Neuronal stem cell (in vitro differentiated cells): ENCODE data around the gene OSER1.
A peak's percentile ranks its signal among the peaks of the same experiment; 100 is the strongest.

Experiments used
- DNase-seq: peaks from one replicate; pipeline ENCODE4 v3.0.0-alpha.2; 2013; ENCODE audit warnings: low spot score
- H2AFZ ChIP-seq: one replicate; pipeline ENCODE4 v1.6.1; 2013; ENCODE audit warnings: mild to moderate bottlenecking, low read length, inconsistent platforms
- H2AK5ac ChIP-seq: 2 replicates; pipeline ENCODE4 v1.6.1; 2013; ENCODE audit warnings: low read depth, mild to moderate bottlenecking, inconsistent platforms, low read length, moderate library complexity, mixed read lengths
- H2BK120ac ChIP-seq: 2 replicates; pipeline ENCODE4 v1.6.1; 2013; ENCODE audit warnings: low read depth, mild to moderate bottlenecking, inconsistent platforms, low read length, moderate library complexity, mixed read lengths
- H2BK12ac ChIP-seq: one replicate; pipeline ENCODE4 v1.6.1; 2013; ENCODE audit warnings: low read length, inconsistent platforms
- H2BK15ac ChIP-seq: 2 replicates; pipeline ENCODE4 v1.6.1; 2013; ENCODE audit warnings: mild to moderate bottlenecking, low read length, inconsistent platforms, mixed read lengths
- H2BK5ac ChIP-seq: one replicate; pipeline ENCODE4 v1.6.1; 2013; ENCODE audit warnings: inconsistent platforms, mild to moderate bottlenecking, low read length, moderate library complexity
- H3K14ac ChIP-seq: one replicate; pipeline ENCODE4 v1.6.1; 2013; ENCODE audit warnings: low read length, inconsistent platforms
- H3K18ac ChIP-seq: 2 replicates; pipeline ENCODE4 v1.6.1; 2013; ENCODE audit warnings: low read length, inconsistent platforms
- H3K23ac ChIP-seq: 2 replicates; pipeline ENCODE4 v1.6.1; 2013; ENCODE audit warnings: low read depth, mild to moderate bottlenecking, mixed read lengths, low read length, inconsistent platforms; ENCODE audit not compliant: poor library complexity
- H3K27ac ChIP-seq: replicated peaks from 3 replicates; pipeline ENCODE4 v1.5.1; 2013; ENCODE audit warnings: low read length, inconsistent platforms
- H3K27me3 ChIP-seq, 3 experiments: 2 replicates each; pipeline ENCODE4 v1.6.1; 2013; ENCODE audit warnings: low read length in 3 of 3, mild to moderate bottlenecking in 2 of 3, inconsistent platforms in 1 of 3, low read depth in 1 of 3, mixed read lengths in 1 of 3, moderate library complexity in 1 of 3; ENCODE audit not compliant: control insufficient read depth in 3 of 3, insufficient read depth in 3 of 3
- H3K36me3 ChIP-seq, 2 donors: replicated peaks in 1 of 2; 2 replicates each; pipeline ENCODE4 v1.6.1; 2013; ENCODE audit warnings: low read length in 2 of 2; ENCODE audit not compliant: control insufficient read depth in 2 of 2, insufficient read depth in 2 of 2
- H3K4ac ChIP-seq: 2 replicates; pipeline ENCODE4 v1.6.1; 2013; ENCODE audit warnings: inconsistent platforms, mild to moderate bottlenecking, low read length, moderate library complexity
- H3K4me1 ChIP-seq, 2 donors: 1 replicate in 1 of 2; 2 replicates in 1 of 2; pipeline ENCODE4 v1.6.1; 2013; ENCODE audit warnings: low read length in 2 of 2, low read depth in 1 of 2; ENCODE audit not compliant: control insufficient read depth in 2 of 2, insufficient read depth in 1 of 2
- H3K4me2 ChIP-seq: one replicate; pipeline ENCODE4 v1.6.1; 2013; ENCODE audit warnings: mild to moderate bottlenecking, low read length, inconsistent platforms; ENCODE audit not compliant: insufficient read depth, poor library complexity, severe bottlenecking
- H3K4me3 ChIP-seq, 2 donors: 2 replicates each; pipeline ENCODE4 v1.5.1; 2013; ENCODE audit warnings: low read length in 2 of 2, mild to moderate bottlenecking in 2 of 2, inconsistent platforms in 1 of 2, moderate library complexity in 1 of 2
- H3K79me1 ChIP-seq: one replicate; pipeline ENCODE4 v1.6.1; 2013; ENCODE audit warnings: low read depth, mild to moderate bottlenecking, inconsistent platforms, low read length, moderate library complexity
- H3K9ac ChIP-seq: one replicate; pipeline ENCODE4 v1.6.1; 2013; ENCODE audit warnings: mild to moderate bottlenecking, low read depth, low read length, inconsistent platforms; ENCODE audit not compliant: poor library complexity
- H3K9me3 ChIP-seq, 2 donors: replicated peaks in 1 of 2; 2 replicates each; pipeline versions ENCODE3 to v1.6.1; 2013; ENCODE audit warnings: low read length in 2 of 2, mild to moderate bottlenecking in 2 of 2, inconsistent platforms in 1 of 2, low read depth in 1 of 2, mixed read lengths in 1 of 2, moderate library complexity in 1 of 2; ENCODE audit not compliant: control insufficient read depth in 2 of 2, insufficient read depth in 1 of 2
- H4K8ac ChIP-seq: one replicate; pipeline ENCODE4 v1.6.1; 2013; ENCODE audit warnings: low read depth, mild to moderate bottlenecking, inconsistent platforms, low read length, moderate library complexity
- H4K91ac ChIP-seq: one replicate; pipeline ENCODE4 v1.6.1; 2013; ENCODE audit warnings: low read length, low read depth, mild to moderate bottlenecking, inconsistent platforms; ENCODE audit not compliant: poor library complexity
- WGBS, 2 donors: extraction: QIAGEN DNeasy Blood & Tissue Kit; methylation state at CpG; one replicate each; pipeline ENCODE4 v1.1.7; 2013; ENCODE audit warnings: missing lambda C conversion rate in 2 of 2, mixed read lengths in 1 of 2; ENCODE audit not compliant: insufficient read length in 2 of 2, insufficient replicate concordance in 1 of 2; ENCODE audit errors: extremely low coverage in 2 of 2; 5-methylcytosine and 5-hydroxymethylcytosine counted together

OSER1 gene

GRCh38 chr20:44224637-44225036 is 14.1 kb upstream of the OSER1 start:
- WGBS, 2 donors: no CpG with 5 or more reads among the region's 5 CpGs
- H2BK12ac ChIP-seq: no peak overlapping the region
- no peak overlapping the region for H4K91ac ChIP-seq
- no peak overlapping the region for H3K4me3 ChIP-seq
- no peak overlapping the region for H3K27ac ChIP-seq
- H2AK5ac ChIP-seq: no peak overlapping the region
- no peaks in the 10 kb centered on the region for H3K36me3 ChIP-seq
- no peaks in the 10 kb centered on the region for H3K27me3 ChIP-seq
- no peak overlapping the region for H3K4ac ChIP-seq
- H3K14ac ChIP-seq: no peak overlapping the region
- no peak overlapping the region for H4K8ac ChIP-seq
- no peaks in the 10 kb centered on the region for H3K79me1 ChIP-seq
- no peak overlapping the region for H3K9ac ChIP-seq
- peaks cover 0 to 3% of the 10 kb centered on the region in 2 donors for H3K4me1 ChIP-seq
- H2BK120ac ChIP-seq: no peak overlapping the region
- H2AFZ ChIP-seq: no peak overlapping the region
- H3K9me3 ChIP-seq: no peaks in the 10 kb centered on the region
- no peak overlapping the region for H3K18ac ChIP-seq
- no peak overlapping the region for H3K4me2 ChIP-seq
- H2BK5ac ChIP-seq: no peak overlapping the region
- H3K23ac ChIP-seq: no peak overlapping the region
- no peak overlapping the region for H2BK15ac ChIP-seq
- no peak for DNase-seq

DNA sequence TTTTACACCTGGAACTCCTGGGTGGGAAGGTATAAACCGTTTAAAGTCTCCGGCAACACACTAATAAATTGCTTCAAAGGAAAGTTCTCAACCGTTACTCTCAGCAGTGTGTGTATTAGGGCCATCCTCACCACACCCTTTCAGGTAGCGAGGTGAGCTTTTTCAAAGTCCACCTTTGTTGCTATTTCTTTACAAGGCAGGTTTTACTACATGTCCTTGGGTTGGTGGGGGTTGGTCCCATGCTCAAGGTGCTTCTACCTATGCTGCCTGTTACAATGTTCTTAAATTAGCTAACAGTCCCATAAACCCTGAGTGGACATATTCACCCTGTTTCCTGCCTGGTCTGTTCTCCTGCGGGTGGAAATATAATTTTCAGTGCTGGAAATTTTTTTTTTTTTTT is 13.2 kb upstream of the OSER1 start:
- H2BK5ac ChIP-seq: no peak overlapping the region
- peak overlapping the region; percentile 16 for H3K9ac ChIP-seq
- H2AFZ ChIP-seq: no peak overlapping the region
- no peak overlapping the region for H3K18ac ChIP-seq
- H4K8ac ChIP-seq: no peak overlapping the region
- H2AK5ac ChIP-seq: no peak overlapping the region
- peaks cover 0 to 11% of the 10 kb centered on the region in 2 donors for H3K4me1 ChIP-seq
- no peak overlapping the region for H3K4me3 ChIP-seq
- H3K14ac ChIP-seq: no peak overlapping the region
- H3K36me3 ChIP-seq: no peaks in the 10 kb centered on the region
- no peak overlapping the region for H3K27ac ChIP-seq
- DNase-seq: no peak
- H3K79me1 ChIP-seq: no peaks in the 10 kb centered on the region
- no peak overlapping the region for H2BK120ac ChIP-seq
- no peaks in the 10 kb centered on the region for H3K9me3 ChIP-seq
- no peak overlapping the region for H3K4ac ChIP-seq
- no peak overlapping the region for H4K91ac ChIP-seq
- H2BK12ac ChIP-seq: no peak overlapping the region
- H2BK15ac ChIP-seq: no peak overlapping the region
- WGBS, 2 donors: no CpG with 5 or more reads among the region's 5 CpGs
- no peak overlapping the region for H3K4me2 ChIP-seq
- H3K23ac ChIP-seq: no peak overlapping the region
- H3K27me3 ChIP-seq: no peaks in the 10 kb centered on the region

DNA sequence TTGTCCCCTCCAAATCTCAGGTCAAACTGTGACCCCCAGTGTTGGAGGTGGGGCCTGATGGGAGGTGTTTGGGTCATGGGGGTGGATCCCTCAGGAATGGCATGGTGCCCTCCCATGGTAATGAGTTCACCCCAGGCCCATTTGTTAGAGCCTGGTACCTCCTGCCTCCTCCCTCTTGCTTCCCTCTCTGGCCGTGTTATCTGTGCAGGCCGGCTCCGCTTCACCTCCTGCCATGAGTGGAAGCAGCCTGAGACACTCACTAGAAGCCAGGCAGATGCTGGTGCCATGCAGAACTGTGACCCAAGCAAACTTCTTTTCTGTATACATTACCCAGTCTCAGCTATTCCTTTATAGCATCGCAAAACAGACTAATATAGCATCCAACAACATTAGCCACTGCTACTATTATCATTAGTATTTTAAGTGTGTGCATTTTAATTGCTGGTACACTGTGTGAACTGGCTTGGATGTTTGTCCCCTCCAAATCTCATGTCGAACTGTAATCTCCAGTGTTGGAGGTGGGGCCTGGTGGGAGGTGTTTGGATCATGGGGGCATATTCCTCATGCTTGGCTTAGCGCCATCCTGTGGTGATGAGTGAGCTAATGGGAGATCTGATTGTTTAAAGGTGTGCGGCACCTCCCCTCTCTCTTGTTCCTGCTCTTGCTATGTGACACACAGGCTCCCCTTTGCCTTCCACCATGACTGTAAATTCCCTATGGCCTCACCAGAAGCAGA is 12.2 kb upstream of the OSER1 start:
- no peaks in the 10 kb centered on the region for H3K36me3 ChIP-seq
- H3K18ac ChIP-seq: no peak overlapping the region
- no peak overlapping the region for H2BK5ac ChIP-seq
- no peaks in the 10 kb centered on the region for H3K9me3 ChIP-seq
- H2BK12ac ChIP-seq: no peak overlapping the region
- no peak overlapping the region for H2AK5ac ChIP-seq
- H4K91ac ChIP-seq: no peak overlapping the region
- no peak overlapping the region for H4K8ac ChIP-seq
- no peak overlapping the region for H3K4ac ChIP-seq
- H3K9ac ChIP-seq: no peak overlapping the region
- H2BK15ac ChIP-seq: no peak overlapping the region
- H2AFZ ChIP-seq: no peak overlapping the region
- peaks cover 0 to 11% of the 10 kb centered on the region in 2 donors for H3K4me1 ChIP-seq
- no peak overlapping the region for H3K14ac ChIP-seq
- no CpG with 5 or more reads among the region's 7 CpGs for WGBS, 2 donors
- H3K4me3 ChIP-seq: no peak overlapping the region
- DNase-seq: no peak
- no peaks in the 10 kb centered on the region for H3K27me3 ChIP-seq
- H3K79me1 ChIP-seq: no peaks in the 10 kb centered on the region
- H3K27ac ChIP-seq: no peak overlapping the region
- H3K23ac ChIP-seq: no peak overlapping the region
- no peak overlapping the region for H2BK120ac ChIP-seq
- H3K4me2 ChIP-seq: no peak overlapping the region

DNA sequence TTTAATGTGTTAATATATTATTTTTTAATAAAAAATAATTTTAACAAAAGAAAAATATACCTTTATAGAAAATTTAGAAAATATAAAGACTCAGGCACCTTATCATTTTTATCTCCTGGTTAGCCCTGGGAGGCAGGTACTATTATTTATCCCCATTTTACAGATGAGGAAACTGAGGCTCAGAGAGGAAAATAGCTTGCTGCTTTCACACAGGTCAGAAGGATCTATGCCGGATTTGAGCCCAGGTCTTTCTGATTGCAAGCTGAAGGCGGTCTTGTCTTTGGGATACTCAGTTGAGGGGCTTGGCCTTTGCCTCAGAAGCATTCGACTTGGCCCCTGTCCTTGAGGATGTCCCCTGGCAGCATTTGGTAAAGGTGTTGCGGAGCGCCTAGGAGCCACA is 11.5 kb upstream of the OSER1 start:
- no peak overlapping the region for H3K9ac ChIP-seq
- H2BK12ac ChIP-seq: no peak overlapping the region
- H4K91ac ChIP-seq: no peak overlapping the region
- no peak overlapping the region for H2BK15ac ChIP-seq
- H2AK5ac ChIP-seq: no peak overlapping the region
- no peak overlapping the region for H3K27ac ChIP-seq
- H3K9me3 ChIP-seq: no peaks in the 10 kb centered on the region
- no peaks in the 10 kb centered on the region for H3K27me3 ChIP-seq
- H3K4me1 ChIP-seq: peaks cover 0 to 11% of the 10 kb centered on the region in 2 donors
- no peaks in the 10 kb centered on the region for H3K79me1 ChIP-seq
- H3K4me3 ChIP-seq: no peak overlapping the region
- H2BK5ac ChIP-seq: no peak overlapping the region
- H2BK120ac ChIP-seq: no peak overlapping the region
- H3K23ac ChIP-seq: no peak overlapping the region
- H2AFZ ChIP-seq: no peak overlapping the region
- no peak overlapping the region for H3K14ac ChIP-seq
- H3K36me3 ChIP-seq: no peaks in the 10 kb centered on the region
- H4K8ac ChIP-seq: no peak overlapping the region
- no peak overlapping the region for H3K4ac ChIP-seq
- H3K4me2 ChIP-seq: no peak overlapping the region
- no peak overlapping the region for H3K18ac ChIP-seq
- DNase-seq: no peak
- no CpG with 5 or more reads among the region's 5 CpGs for WGBS, 2 donors
